Colonic mucosa (tissue), 4 donors: ENCODE results near the gene RPL38. TPM values are rescaled to one million over a fixed set of nuclear protein-coding genes. Genes with fewer than 3 reads are reported as not detected.

Experiments used
- DNase-seq: peaks from one replicate; pipeline ENCODE4 v3.0.0-alpha.2; 2020
- H3K27ac ChIP-seq: fragments of 200-600 bp; one replicate; pipeline ENCODE4 v1.8.0; 2021
- H3K27me3 ChIP-seq: fragments of 200-600 bp; one replicate; pipeline ENCODE4 v1.8.0; 2021
- H3K36me3 ChIP-seq: fragments of 200-600 bp; one replicate; pipeline ENCODE4 v1.8.0; 2021
- H3K4me1 ChIP-seq: fragments of 200-600 bp; one replicate; pipeline ENCODE4 v1.8.0; 2021; ENCODE audit warnings: mild to moderate bottlenecking
- H3K4me3 ChIP-seq: fragments of 200-600 bp; one replicate; pipeline ENCODE4 v1.8.0; 2021
- H3K9ac ChIP-seq, 2 donors: one replicate each; pipeline ENCODE4 v1.7.0; 2013; ENCODE audit warnings: control low read depth in 2 of 2, low read depth in 2 of 2, low read length in 2 of 2
- H3K9me3 ChIP-seq: fragments of 200-600 bp; one replicate; pipeline ENCODE4 v1.8.0; 2021
- intact Hi-C: fragments of 100-400 bp; cut with DNase I; formaldehyde crosslinking; loops from one replicate; pipeline ENCODE4 v1.14.1; 2022
- total RNA-seq, 2 donors: library from RNA; stranded (reverse); fragmentation: NEBNext Ultra II Directional in 1 of 2; extraction: Animal tissue kit (Norgen Biotek cat#: 25700) in 1 of 2; gene quantifications; one replicate each; pipeline ENCODE4 v1.2.1, GENCODE V29; 2021
- TF ChIP-seq, protein P1 (sequence below): fragments of 200-600 bp; IDR thresholded peaks from one replicate; pipeline ENCODE4 v1.8.0; 2022; ENCODE audit warnings: antibody characterized with exemption, mild to moderate bottlenecking
- donor health status: healthy.
- donor health status: DM: no; HTN: no; CAD: no.
- donor health status: DM: no; HTN: no; CAD: no.

RPL38 gene
- total RNA-seq, 2 donors from 2014 or later: 723 to 795 TPM

- Histone ChIP-seq H3K27ac (no peak overlapping the region), H3K36me3 (no peaks in the 10 kb centered on the region), H3K9ac (peak overlapping the region in 1 of 2 donors; percentile 24), H3K27me3 (no peaks in the 10 kb centered on the region), H3K9me3 (no peaks in the 10 kb centered on the region), H3K4me1 (no peaks in the 10 kb centered on the region), H3K4me3 (no peak overlapping the region)
- no peak for DNase-seq
- TF ChIP-seq, protein P1, sequence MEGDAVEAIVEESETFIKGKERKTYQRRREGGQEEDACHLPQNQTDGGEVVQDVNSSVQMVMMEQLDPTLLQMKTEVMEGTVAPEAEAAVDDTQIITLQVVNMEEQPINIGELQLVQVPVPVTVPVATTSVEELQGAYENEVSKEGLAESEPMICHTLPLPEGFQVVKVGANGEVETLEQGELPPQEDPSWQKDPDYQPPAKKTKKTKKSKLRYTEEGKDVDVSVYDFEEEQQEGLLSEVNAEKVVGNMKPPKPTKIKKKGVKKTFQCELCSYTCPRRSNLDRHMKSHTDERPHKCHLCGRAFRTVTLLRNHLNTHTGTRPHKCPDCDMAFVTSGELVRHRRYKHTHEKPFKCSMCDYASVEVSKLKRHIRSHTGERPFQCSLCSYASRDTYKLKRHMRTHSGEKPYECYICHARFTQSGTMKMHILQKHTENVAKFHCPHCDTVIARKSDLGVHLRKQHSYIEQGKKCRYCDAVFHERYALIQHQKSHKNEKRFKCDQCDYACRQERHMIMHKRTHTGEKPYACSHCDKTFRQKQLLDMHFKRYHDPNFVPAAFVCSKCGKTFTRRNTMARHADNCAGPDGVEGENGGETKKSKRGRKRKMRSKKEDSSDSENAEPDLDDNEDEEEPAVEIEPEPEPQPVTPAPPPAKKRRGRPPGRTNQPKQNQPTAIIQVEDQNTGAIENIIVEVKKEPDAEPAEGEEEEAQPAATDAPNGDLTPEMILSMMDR: no peak
- intact Hi-C loops: no loop called here
These were observed 31.6 kb downstream of the RPL38 start for GRCh38 chr17:74235040-74235581.

GRCh38 chr17:74235911-74236371 lies 32.5 kb downstream of the RPL38 start:
- no peak overlapping the region for H3K27ac ChIP-seq
- H3K9ac ChIP-seq: no peak overlapping the region
- no peaks in the 10 kb centered on the region for H3K36me3 ChIP-seq
- no peaks in the 10 kb centered on the region for H3K4me1 ChIP-seq
- H3K4me3 ChIP-seq: no peak overlapping the region
- TF ChIP-seq, protein P1: no peak
- no peaks in the 10 kb centered on the region for H3K9me3 ChIP-seq
- DNase-seq: no peak
- H3K27me3 ChIP-seq: no peaks in the 10 kb centered on the region
- intact Hi-C loops: no loop called here

- Histone ChIP-seq H3K9ac (no peak overlapping the region), H3K36me3 (no peaks in the 10 kb centered on the region)
These were observed 33.8 kb downstream of the RPL38 start for GRCh38 chr17:74237321-74237720.

GRCh38 chr17:74239172-74239571 lies 35.7 kb downstream of the RPL38 start:
- Histone ChIP-seq H3K27ac (no peak overlapping the region), H3K36me3 (no peaks in the 10 kb centered on the region), H3K27me3 (no peaks in the 10 kb centered on the region), H3K9ac (no peak overlapping the region), H3K4me3 (no peak overlapping the region), H3K9me3 (no peaks in the 10 kb centered on the region), H3K4me1 (no peaks in the 10 kb centered on the region)
- TF ChIP-seq, protein P1: no peak
- DNase-seq: peak; percentile 25
- intact Hi-C loops: no loop called here

More at GRCh38 chr17:74237321-74237720, 33.8 kb downstream of the RPL38 start:
- Histone ChIP-seq H3K4me3 (no peak overlapping the region), H3K27ac (no peak overlapping the region), H3K4me1 (no peaks in the 10 kb centered on the region), H3K27me3 (no peaks in the 10 kb centered on the region), H3K9me3 (no peaks in the 10 kb centered on the region)
- intact Hi-C loops: no loop called here
- DNase-seq: no peak
- TF ChIP-seq, protein P1: no peak

DNA sequence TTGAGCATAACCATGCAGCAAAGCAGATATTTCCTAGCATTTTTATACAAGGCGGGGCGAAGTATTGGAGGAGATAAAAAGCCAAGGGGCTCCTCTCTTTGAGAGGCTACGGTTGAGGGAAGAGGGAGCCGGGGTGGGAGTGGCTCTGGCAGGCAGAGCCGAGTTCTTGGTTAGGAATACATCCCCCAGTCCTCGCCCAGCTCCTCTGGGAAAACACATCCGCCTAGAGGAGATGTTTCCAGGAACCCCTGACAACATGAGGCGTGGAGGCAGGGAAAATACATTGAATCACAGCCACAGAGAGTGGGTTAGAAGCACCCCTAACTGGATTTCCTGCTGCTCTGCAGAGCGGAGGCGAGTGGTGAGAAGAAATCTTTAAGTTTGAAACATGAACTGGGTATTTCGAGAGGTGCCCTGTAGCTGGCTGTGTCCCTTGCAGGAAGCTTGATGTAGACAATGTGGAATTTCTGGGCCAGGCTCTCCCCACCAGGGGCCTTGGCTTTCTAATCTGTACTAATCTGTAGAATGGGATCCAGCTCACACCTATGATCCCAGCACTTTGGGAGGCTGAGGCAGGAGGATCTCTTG lies 37.2 kb downstream of the RPL38 start:
- Histone ChIP-seq H3K27ac (no peak overlapping the region), H3K4me1 (no peaks in the 10 kb centered on the region), H3K4me3 (no peak overlapping the region), H3K9ac (no peak overlapping the region), H3K27me3 (no peaks in the 10 kb centered on the region), H3K9me3 (no peaks in the 10 kb centered on the region), H3K36me3 (no peaks in the 10 kb centered on the region)
- intact Hi-C loops: no loop called here
- TF ChIP-seq, protein P1: no peak
- DNase-seq: no peak
